C4-2B (cell line): ENCODE results near the gene FRMD4A.

Experiments used
- ZFX ChIP-seq: fragments of 450-650 bp; IDR thresholded peaks from 2 replicates; pipeline ENCODE4 v1.6.1; 2017
- TF ChIP-seq, protein P1 (sequence below): fragments of 450-650 bp; conservative IDR thresholded peaks from 2 replicates; pipeline ENCODE4 v1.5.1; 2017; ENCODE audit warnings: mild to moderate bottlenecking

- TF ChIP-seq ZFX: no peak
- TF ChIP-seq, protein P1, sequence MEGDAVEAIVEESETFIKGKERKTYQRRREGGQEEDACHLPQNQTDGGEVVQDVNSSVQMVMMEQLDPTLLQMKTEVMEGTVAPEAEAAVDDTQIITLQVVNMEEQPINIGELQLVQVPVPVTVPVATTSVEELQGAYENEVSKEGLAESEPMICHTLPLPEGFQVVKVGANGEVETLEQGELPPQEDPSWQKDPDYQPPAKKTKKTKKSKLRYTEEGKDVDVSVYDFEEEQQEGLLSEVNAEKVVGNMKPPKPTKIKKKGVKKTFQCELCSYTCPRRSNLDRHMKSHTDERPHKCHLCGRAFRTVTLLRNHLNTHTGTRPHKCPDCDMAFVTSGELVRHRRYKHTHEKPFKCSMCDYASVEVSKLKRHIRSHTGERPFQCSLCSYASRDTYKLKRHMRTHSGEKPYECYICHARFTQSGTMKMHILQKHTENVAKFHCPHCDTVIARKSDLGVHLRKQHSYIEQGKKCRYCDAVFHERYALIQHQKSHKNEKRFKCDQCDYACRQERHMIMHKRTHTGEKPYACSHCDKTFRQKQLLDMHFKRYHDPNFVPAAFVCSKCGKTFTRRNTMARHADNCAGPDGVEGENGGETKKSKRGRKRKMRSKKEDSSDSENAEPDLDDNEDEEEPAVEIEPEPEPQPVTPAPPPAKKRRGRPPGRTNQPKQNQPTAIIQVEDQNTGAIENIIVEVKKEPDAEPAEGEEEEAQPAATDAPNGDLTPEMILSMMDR: no peak
Measured at GRCh38 chr10:13765641-13766341, 564.9 kb downstream of the FRMD4A start.
